Measurements from ENCODE around the gene LDLRAD2. TPM values are rescaled to one million over a fixed set of nuclear protein-coding genes. Genes with fewer than 3 reads are reported as not detected.

LDLRAD2 gene
- total and polyA plus RNA-seq, 5 donors from 2014 or later, result 0.27 TPM; not detected in 4

GRCh38 chr1:21848524-21849174 lies 36.6 kb downstream of the LDLRAD2 start:
- H3K9me3 ChIP-seq (ENCODE audit: control insufficient read depth in 2 of 2, low read length in 2 of 2), result no peaks in the 10 kb centered on the region
- Mint-ChIP-seq H3K4me3 (no peak overlapping the region), H3K27ac (no peak overlapping the region), H3K9me3 (no peaks in the 10 kb centered on the region), H3K4me1 (peaks cover 0 to 4% (median 0%) of the 10 kb centered on the region in 4 donors), H3K36me3 (no peaks in the 10 kb centered on the region), H3K27me3 (no peaks in the 10 kb centered on the region)
- no peaks in the 10 kb centered on the region for H3K36me3 ChIP-seq (ENCODE audit: control insufficient read depth, insufficient read depth, low read length)
- H3K27ac ChIP-seq (ENCODE audit: insufficient read depth, low read length, poor library complexity, severe bottlenecking), result no peak overlapping the region
- H3K27me3 ChIP-seq (ENCODE audit: control insufficient read depth, insufficient read depth, low read length), result no peaks in the 10 kb centered on the region
- DNase-seq (no peak), ATAC-seq (ENCODE audit: low read depth in 2 of 2) (no peak)
- no peak overlapping the region for H3K4me3 ChIP-seq (ENCODE audit: low read depth, low read length)
- no peaks in the 10 kb centered on the region for H3K4me1 ChIP-seq (ENCODE audit: control insufficient read depth, insufficient read depth, low read length, poor library complexity, severe bottlenecking)

- no peaks in the 10 kb centered on the region for H3K4me1 ChIP-seq (ENCODE audit: control insufficient read depth, insufficient read depth, low read length, poor library complexity, severe bottlenecking)
- H3K4me3 Mint-ChIP-seq, result no peak overlapping the region
- no peaks in the 10 kb centered on the region for H3K36me3 ChIP-seq (ENCODE audit: control insufficient read depth, insufficient read depth, low read length)
- DNase-seq (no peak), ATAC-seq (ENCODE audit: low read depth in 2 of 2) (no peak)
- no peaks in the 10 kb centered on the region for H3K36me3 Mint-ChIP-seq
- H3K9me3 ChIP-seq (ENCODE audit: control insufficient read depth in 2 of 2, low read length in 2 of 2), result no peaks in the 10 kb centered on the region
- no peak overlapping the region for H3K4me3 ChIP-seq (ENCODE audit: low read depth, low read length)
- H3K27me3 ChIP-seq (ENCODE audit: control insufficient read depth, insufficient read depth, low read length), result no peaks in the 10 kb centered on the region
- no peak overlapping the region for H3K27ac Mint-ChIP-seq
- H3K4me1 Mint-ChIP-seq, result peaks cover 0 to 4% (median 0%) of the 10 kb centered on the region in 4 donors
- no peaks in the 10 kb centered on the region for H3K9me3 Mint-ChIP-seq
- H3K27ac ChIP-seq (ENCODE audit: insufficient read depth, low read length, poor library complexity, severe bottlenecking), result no peak overlapping the region
- H3K27me3 Mint-ChIP-seq, result no peaks in the 10 kb centered on the region
These were observed 38.0 kb downstream of the LDLRAD2 start for GRCh38 chr1:21849909-21850576.

GRCh38 chr1:21851430-21852250 lies 39.6 kb downstream of the LDLRAD2 start:
- no peaks in the 10 kb centered on the region for H3K9me3 Mint-ChIP-seq
- H3K27ac Mint-ChIP-seq, result peak overlapping the region in 1 of 3 donors; percentile 62
- Histone ChIP-seq H3K27me3 (ENCODE audit: control insufficient read depth, insufficient read depth, low read length) (no peaks in the 10 kb centered on the region), H3K9me3 (ENCODE audit: control insufficient read depth in 2 of 2, low read length in 2 of 2) (no peaks in the 10 kb centered on the region), H3K4me3 (ENCODE audit: low read depth, low read length) (no peak overlapping the region), H3K27ac (ENCODE audit: insufficient read depth, low read length, poor library complexity, severe bottlenecking) (no peak overlapping the region), H3K4me1 (ENCODE audit: control insufficient read depth, insufficient read depth, low read length, poor library complexity, severe bottlenecking) (no peaks in the 10 kb centered on the region), H3K36me3 (ENCODE audit: control insufficient read depth, insufficient read depth, low read length) (no peaks in the 10 kb centered on the region)
- H3K4me1 Mint-ChIP-seq, result peaks cover 0 to 4% (median 0%) of the 10 kb centered on the region in 4 donors
- no peaks in the 10 kb centered on the region for H3K36me3 Mint-ChIP-seq
- ATAC-seq (ENCODE audit: low read depth in 2 of 2), result no peak
- DNase-seq, result no peak
- no peak overlapping the region for H3K4me3 Mint-ChIP-seq
- no peaks in the 10 kb centered on the region for H3K27me3 Mint-ChIP-seq

- Mint-ChIP-seq H3K27me3 (no peaks in the 10 kb centered on the region), H3K9me3 (no peaks in the 10 kb centered on the region), H3K4me3 (no peak overlapping the region), H3K4me1 (peaks cover 0 to 4% (median 0%) of the 10 kb centered on the region in 4 donors), H3K36me3 (no peaks in the 10 kb centered on the region), H3K27ac (peak overlapping the region in 1 of 3 donors; percentile 62)
- Histone ChIP-seq H3K9me3 (ENCODE audit: control insufficient read depth in 2 of 2, low read length in 2 of 2) (no peaks in the 10 kb centered on the region), H3K27me3 (ENCODE audit: control insufficient read depth, insufficient read depth, low read length) (no peaks in the 10 kb centered on the region), H3K4me1 (ENCODE audit: control insufficient read depth, insufficient read depth, low read length, poor library complexity, severe bottlenecking) (no peaks in the 10 kb centered on the region), H3K4me3 (ENCODE audit: low read depth, low read length) (no peak overlapping the region), H3K36me3 (ENCODE audit: control insufficient read depth, insufficient read depth, low read length) (no peaks in the 10 kb centered on the region), H3K27ac (ENCODE audit: insufficient read depth, low read length, poor library complexity, severe bottlenecking) (no peak overlapping the region)
- ATAC-seq (ENCODE audit: low read depth in 2 of 2) (peak in 1 of 2 donors; percentile 49), DNase-seq (peak in 1 of 3 donors; percentile 46)
These were observed 40.4 kb downstream of the LDLRAD2 start for GRCh38 chr1:21852282-21853130.

GRCh38 chr1:21853131-21853427 lies 41.0 kb downstream of the LDLRAD2 start:
- no peak for DNase-seq

GRCh38 chr1:21854090-21854750 lies 42.2 kb downstream of the LDLRAD2 start:
- no peaks in the 10 kb centered on the region for H3K9me3 Mint-ChIP-seq

More at GRCh38 chr1:21853131-21853427, 41.0 kb downstream of the LDLRAD2 start:
- no peaks in the 10 kb centered on the region for H3K27me3 ChIP-seq (ENCODE audit: control insufficient read depth, insufficient read depth, low read length)
- no peaks in the 10 kb centered on the region for H3K36me3 ChIP-seq (ENCODE audit: control insufficient read depth, insufficient read depth, low read length)
- H3K27ac ChIP-seq (ENCODE audit: insufficient read depth, low read length, poor library complexity, severe bottlenecking), result no peak overlapping the region
- peaks cover 0 to 4% (median 0%) of the 10 kb centered on the region in 4 donors for H3K4me1 Mint-ChIP-seq
- no peaks in the 10 kb centered on the region for H3K27me3 Mint-ChIP-seq
- H3K9me3 Mint-ChIP-seq, result no peaks in the 10 kb centered on the region
- no peak overlapping the region for H3K4me3 Mint-ChIP-seq
- H3K4me1 ChIP-seq (ENCODE audit: control insufficient read depth, insufficient read depth, low read length, poor library complexity, severe bottlenecking), result no peaks in the 10 kb centered on the region
- H3K36me3 Mint-ChIP-seq, result no peaks in the 10 kb centered on the region
- ATAC-seq (ENCODE audit: low read depth in 2 of 2), result no peak
- no peaks in the 10 kb centered on the region for H3K9me3 ChIP-seq (ENCODE audit: control insufficient read depth in 2 of 2, low read length in 2 of 2)
- no peak overlapping the region for H3K4me3 ChIP-seq (ENCODE audit: low read depth, low read length)
- H3K27ac Mint-ChIP-seq, result no peak overlapping the region

GRCh38 chr1:21854751-21855131 lies 42.7 kb downstream of the LDLRAD2 start:
- H3K36me3 ChIP-seq (ENCODE audit: control insufficient read depth, insufficient read depth, low read length), result no peaks in the 10 kb centered on the region
- Mint-ChIP-seq H3K4me1 (peaks cover 0 to 4% (median 0%) of the 10 kb centered on the region in 4 donors), H3K27me3 (no peaks in the 10 kb centered on the region), H3K4me3 (no peak overlapping the region), H3K36me3 (no peaks in the 10 kb centered on the region), H3K27ac (no peak overlapping the region), H3K9me3 (no peaks in the 10 kb centered on the region)
- no peaks in the 10 kb centered on the region for H3K9me3 ChIP-seq (ENCODE audit: control insufficient read depth in 2 of 2, low read length in 2 of 2)
- no peak for ATAC-seq (ENCODE audit: low read depth in 2 of 2)
- no peak overlapping the region for H3K4me3 ChIP-seq (ENCODE audit: low read depth, low read length)
- no peak overlapping the region for H3K27ac ChIP-seq (ENCODE audit: insufficient read depth, low read length, poor library complexity, severe bottlenecking)
- no peaks in the 10 kb centered on the region for H3K27me3 ChIP-seq (ENCODE audit: control insufficient read depth, insufficient read depth, low read length)
- no peaks in the 10 kb centered on the region for H3K4me1 ChIP-seq (ENCODE audit: control insufficient read depth, insufficient read depth, low read length, poor library complexity, severe bottlenecking)
- no peak for DNase-seq

More at GRCh38 chr1:21854090-21854750, 42.2 kb downstream of the LDLRAD2 start:
- Mint-ChIP-seq H3K36me3 (no peaks in the 10 kb centered on the region), H3K27me3 (no peaks in the 10 kb centered on the region), H3K4me3 (no peak overlapping the region), H3K4me1 (peaks cover 0 to 4% (median 0%) of the 10 kb centered on the region in 4 donors), H3K27ac (no peak overlapping the region)
- no peak for ATAC-seq (ENCODE audit: low read depth in 2 of 2)
- H3K4me1 ChIP-seq (ENCODE audit: control insufficient read depth, insufficient read depth, low read length, poor library complexity, severe bottlenecking), result no peaks in the 10 kb centered on the region
- H3K4me3 ChIP-seq (ENCODE audit: low read depth, low read length), result no peak overlapping the region
- no peaks in the 10 kb centered on the region for H3K36me3 ChIP-seq (ENCODE audit: control insufficient read depth, insufficient read depth, low read length)
- H3K27ac ChIP-seq (ENCODE audit: insufficient read depth, low read length, poor library complexity, severe bottlenecking), result no peak overlapping the region
- H3K27me3 ChIP-seq (ENCODE audit: control insufficient read depth, insufficient read depth, low read length), result no peaks in the 10 kb centered on the region
- H3K9me3 ChIP-seq (ENCODE audit: control insufficient read depth in 2 of 2, low read length in 2 of 2), result no peaks in the 10 kb centered on the region
- DNase-seq, result no peak

Measured in CD4-positive, CD25-positive, alpha-beta regulatory T cell (primary cell).